NCI-H2196 treated with DMSO at 0.1 percent for 48 hours (cell line): ENCODE measurements around the gene TMCC1.

Source experiments
- DNase-seq: peaks from one replicate; lab custom pipeline; 2025; ENCODE audit not compliant: unreplicated experiment; lab: John Stamatoyannopoulos, UW

TMCC1 gene

GRCh38 chr3:129602309-129602708 is 291.2 kb downstream of the TMCC1 start:
- DNase-seq = no peak

GRCh38 chr3:129601713-129602112 is 291.8 kb downstream of the TMCC1 start:
- no peak for DNase-seq

- no peak for DNase-seq
These were observed 293.2 kb downstream of the TMCC1 start for GRCh38 chr3:129600348-129600747.

- DNase-seq = no peak
These were observed 293.9 kb downstream of the TMCC1 start for GRCh38 chr3:129599607-129600006.

GRCh38 chr3:129599073-129599472 is 294.4 kb downstream of the TMCC1 start:
- DNase-seq = no peak

- no peak for DNase-seq
These were observed 295.0 kb downstream of the TMCC1 start for GRCh38 chr3:129598484-129598883.

GRCh38 chr3:129598000-129598381 is 295.5 kb downstream of the TMCC1 start:
- no peak for DNase-seq
